ENCODE measurements around the gene ZNF565.
"Not testable (repeated sequence)": the region's sequence is repeated elsewhere in the genome, so short reads cannot be mapped to it uniquely, and the experiment has no call there.

Gene ZNF565

DNA sequence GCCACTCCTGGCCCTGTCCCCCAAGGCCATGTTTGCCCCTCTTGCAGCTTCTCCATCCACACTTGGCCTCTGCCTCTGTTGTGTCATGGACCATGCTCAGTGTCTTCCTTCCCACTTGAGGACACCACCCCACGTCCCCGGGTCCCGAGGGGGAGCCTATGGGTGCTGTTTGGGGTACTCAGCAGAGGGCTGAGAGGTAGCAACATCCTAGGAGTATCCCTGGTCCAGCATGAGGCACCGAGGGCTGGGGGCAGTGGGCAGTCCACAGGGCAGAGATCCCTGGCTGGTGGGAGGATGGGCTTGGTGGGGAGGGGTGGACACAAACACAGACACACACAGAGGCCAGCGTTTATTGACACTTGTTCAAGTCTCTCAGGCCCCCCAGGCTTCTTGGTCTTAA lies 63.9 kb downstream of the ZNF565 start:
- DNase-seq (ENCODE audit: low spot score) = no peak

DNA sequence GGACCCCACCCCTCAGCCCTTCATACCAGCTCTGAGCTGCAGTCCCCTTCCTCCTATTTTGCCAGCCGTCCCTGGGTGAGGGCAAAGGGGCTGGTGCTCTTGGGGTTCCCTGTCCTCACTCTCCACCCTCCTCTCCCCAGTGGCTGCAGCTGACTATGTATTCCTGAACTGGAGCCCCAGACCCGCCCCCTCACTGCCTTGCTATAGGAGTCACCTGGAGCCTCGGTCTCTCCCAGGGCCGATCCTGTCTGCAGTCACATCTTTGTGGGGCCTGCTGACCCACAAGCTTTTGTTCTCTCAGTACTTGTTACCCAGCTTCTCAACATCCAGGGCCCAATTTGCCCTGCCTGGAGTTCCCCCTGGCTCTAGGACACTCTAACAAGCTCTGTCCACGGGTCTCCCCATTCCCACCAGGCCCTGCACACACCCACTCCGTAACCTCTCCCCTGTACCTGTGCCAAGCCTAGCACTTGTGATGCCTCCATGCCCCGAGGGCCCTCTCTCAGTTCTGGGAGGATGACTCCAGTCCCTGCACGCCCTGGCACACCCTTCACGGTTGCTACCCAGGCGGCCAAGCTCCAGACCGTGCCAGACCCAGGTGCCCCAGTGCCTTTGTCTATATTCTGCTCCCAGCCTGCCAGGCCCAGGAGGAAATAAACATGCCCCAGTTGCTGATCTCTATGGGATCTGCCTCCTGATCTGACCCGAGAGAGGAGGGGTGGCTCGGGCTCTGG lies 64.6 kb downstream of the ZNF565 start:
- DNase-seq (ENCODE audit: low spot score) = no peak

DNA sequence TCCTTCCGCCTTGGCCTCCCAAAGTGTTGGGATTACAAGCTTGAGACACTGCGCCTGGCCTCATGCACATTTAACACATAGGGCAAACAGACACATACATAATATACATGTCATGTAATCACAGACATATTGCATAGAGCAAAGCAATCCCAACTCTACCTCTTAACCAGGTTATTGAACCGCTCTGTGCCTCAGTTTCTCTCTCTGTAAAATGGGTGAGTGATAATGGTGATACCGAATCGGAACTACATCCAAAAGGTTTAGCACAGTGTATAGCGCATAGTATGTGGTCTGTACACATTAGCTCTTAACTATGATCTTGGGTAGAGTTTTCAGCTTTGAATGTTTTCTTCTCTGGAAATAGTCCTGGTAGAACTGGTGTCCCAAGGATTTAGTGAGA lies 69.8 kb downstream of the ZNF565 start:
- DNase-seq (ENCODE audit: low spot score) = no peak

DNA sequence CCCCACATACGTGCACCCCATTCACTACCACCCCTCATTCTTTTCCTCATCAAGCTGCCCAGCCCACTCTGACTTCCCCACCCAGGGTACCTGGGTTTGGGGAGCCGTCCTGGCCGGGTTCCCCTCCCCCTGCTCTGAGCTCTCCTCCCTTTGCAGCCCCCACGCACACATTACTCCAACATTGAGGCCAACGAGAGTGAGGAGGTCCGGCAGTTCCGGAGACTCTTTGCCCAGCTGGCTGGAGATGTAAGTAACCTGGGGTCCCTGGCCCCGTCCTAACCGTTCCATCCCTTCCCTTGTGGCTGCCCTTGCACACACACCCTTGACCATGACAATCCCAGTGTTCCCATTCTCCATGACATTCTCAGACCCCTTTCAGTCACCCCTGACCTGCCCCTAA lies 72.0 kb downstream of the ZNF565 start:
- DNase-seq (ENCODE audit: low spot score) = no peak

DNA sequence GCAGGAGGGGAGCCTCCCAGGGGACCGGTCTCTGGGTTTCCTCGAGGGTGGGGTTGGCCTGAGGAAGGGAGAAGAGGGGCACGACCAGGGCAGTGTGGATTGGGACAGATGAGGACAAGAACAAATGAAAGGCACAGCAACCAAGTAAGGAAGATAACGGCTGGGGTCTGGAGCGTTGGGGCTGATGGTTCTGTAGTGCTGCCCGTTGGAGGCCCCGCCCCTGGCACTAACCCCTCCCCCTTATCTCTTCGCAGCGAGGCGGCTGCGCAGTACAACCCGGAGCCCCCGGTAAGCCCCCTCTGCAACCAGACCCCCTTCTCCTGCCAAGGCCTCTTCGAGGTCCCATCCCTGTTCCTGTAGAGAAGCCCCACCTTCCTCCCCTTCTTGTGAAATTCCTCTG lies 72.4 kb downstream of the ZNF565 start:
- DNase-seq (ENCODE audit: low spot score) = no peak

DNA sequence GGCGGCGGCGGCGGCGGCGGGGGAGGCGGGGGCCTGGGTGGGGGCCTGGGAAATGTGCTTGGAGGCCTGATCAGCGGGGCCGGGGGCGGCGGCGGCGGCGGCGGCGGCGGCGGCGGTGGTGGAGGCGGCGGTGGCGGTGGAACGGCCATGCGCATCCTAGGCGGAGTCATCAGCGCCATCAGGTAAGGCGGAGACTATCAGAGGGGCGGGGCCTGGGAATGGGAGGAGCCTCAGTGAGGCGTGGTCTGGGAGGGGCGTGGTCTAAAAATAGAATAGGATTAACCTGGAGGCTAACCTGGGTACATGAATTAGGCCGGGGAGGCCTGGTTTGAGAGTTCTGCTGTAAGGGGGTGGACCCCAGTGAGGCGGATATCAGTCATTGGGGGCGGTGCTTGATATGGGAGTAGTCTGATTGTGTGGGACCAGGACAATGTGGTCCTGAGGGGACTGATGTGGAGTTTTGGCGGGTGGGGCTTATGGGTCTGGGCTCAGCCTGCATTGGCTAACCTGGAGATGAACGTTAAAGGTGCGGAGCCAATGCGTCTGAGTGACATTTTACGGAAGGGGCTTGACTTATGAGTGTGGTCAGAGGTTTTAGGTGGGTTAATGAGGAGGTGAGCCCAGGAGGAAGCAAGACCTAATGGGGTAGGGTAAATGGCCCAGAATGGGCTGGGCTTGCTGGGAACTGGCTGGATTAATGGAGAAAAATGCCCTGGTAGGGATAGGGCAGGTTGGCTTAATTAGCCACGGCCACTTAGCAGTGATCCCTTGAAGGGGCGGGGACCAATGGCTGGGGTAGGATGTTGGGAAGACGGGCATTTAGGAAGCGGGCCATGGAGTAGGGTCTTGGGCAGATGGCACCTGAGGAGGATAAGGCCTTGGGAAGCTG lies 73.2 kb downstream of the ZNF565 start:
- peak; percentile 91 for DNase-seq (ENCODE audit: low spot score)

DNA sequence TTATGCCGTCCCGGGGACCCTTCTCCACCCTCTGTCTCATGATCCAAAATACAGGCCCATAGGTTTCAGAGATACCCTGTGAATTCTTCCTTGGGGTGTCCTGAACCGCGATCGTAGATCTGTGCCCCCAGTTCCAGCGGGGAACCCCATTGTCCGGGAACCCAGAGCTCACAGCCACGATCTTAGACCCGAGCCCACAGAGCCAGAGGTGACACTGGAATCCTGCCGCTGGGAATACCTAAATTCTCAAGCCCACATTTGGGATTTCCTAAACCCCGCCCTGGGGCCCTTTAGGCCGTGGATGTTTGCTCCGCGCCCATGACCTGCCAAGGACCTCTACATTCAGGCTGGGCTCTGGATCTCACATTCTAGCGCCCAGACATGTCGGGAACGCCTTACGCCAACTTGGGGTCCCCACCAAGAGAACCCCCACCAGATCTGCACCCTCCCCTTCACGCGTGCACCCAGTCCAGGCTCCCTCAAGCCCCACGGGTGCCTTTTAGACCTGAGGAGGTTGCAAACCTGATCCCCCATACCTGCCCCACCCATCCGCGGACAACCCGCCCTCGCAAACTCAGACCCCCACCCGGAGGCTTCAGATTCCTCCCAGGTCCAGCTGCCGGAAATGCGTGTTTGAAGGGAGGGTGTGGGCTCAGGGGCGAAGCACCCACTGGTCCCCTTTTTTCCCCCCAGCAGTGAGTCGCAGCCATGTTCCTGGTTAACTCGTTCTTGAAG lies 74.0 kb downstream of the ZNF565 start:
- DNase-seq (ENCODE audit: low spot score) = peak; percentile 86

DNA sequence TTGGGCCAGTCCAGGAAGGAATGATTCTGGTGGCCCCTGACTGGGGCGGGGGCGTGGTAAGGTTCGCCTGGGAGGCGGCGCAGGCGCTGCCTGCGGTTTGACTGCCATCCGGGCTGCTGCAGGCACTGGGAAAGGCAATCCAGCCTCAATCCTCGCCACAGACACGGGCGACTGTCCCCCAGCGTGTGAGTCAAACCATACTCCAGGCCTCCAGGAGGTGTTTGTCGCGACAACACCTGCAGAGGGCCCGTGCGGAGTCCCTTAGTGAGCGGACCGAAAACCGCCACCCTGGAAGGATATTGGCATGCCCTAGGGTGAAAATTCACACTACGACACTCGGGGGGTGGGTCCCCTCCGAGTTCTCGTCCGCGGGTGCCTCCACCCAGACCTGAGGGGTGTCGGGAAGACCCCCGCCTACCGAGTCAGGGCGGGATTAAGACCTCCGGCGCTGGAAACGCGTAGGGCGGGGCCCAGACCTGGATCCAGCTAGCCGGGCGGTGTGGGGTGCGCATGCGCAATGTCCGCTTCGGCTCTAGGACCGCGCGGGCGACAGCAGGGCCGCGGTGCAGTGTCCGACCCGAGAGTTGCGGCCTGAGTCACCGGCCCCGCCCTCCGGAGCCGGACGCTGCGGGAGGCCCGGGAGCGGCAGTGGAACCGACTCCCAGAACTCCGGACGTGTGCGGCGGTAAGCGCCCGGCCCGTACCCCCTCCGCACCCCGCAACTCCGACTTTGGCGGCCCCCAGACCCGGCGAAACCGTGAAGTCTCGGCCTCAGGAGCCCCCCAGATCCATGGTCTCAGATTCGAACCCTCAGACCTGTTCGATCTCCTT lies 74.8 kb downstream of the ZNF565 start, which contains the start of gene CAPNS1:
CAPNS1 (plus strand) TSS at position 594 of the 831 bp plus-strand sequence. CDS start 946 bp downstream, outside the sequence.
- peak; percentile 92 for DNase-seq (ENCODE audit: low spot score)

DNA sequence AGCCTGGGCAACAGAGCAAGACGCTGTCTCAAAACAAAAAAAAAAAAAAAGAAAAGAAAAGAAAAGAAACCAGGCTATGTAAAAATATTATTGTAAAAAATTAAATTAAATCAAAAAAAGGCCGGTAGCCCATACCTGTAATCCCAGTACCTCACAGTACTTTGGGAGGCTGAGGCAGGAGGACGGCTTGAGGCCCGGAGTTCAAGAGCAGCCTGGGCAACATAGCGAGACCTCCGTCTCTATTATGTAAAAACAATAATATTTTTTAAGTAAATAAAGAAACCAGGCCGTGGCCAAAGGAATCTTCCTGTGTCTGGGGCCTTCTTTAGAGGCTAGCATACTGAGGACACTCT lies 75.4 kb downstream of the ZNF565 start:
- DNase-seq (ENCODE audit: low spot score) = no peak

DNA sequence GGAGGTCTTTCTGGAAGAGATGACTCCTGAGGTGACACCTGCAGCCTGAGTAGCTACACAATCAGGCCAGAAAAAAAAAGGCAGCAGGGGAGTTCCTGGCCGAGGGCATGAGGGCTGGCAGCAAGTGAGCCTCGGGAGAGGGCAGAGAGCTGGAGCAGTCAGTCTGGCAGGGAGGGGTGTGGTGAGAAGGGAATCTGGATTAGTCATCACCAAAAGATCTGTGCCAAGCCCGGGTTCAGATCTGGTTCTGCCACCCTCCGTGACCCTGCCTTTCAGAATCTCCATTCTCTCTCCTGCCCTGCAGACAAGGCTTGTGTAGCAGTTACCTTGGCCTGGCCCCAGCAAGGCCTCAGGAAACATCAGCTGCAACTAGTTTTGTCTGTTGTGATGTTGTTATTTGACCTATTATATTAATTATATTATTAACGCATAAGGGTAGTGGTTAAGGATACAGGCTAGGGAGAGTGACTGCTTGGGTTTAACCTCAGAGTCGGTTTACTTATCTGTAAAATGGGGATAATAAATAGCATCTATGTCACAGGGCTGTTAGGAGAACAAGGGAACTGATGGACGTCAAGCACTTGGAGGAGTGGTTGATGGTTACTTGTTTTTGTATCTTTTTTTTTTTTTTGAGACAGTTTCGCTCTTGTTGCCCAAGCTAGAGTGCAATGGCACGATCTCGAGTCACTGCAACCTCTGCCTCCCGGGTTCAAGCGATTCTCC lies 77.3 kb downstream of the ZNF565 start:
- no peak for DNase-seq (ENCODE audit: low spot score)

DNA sequence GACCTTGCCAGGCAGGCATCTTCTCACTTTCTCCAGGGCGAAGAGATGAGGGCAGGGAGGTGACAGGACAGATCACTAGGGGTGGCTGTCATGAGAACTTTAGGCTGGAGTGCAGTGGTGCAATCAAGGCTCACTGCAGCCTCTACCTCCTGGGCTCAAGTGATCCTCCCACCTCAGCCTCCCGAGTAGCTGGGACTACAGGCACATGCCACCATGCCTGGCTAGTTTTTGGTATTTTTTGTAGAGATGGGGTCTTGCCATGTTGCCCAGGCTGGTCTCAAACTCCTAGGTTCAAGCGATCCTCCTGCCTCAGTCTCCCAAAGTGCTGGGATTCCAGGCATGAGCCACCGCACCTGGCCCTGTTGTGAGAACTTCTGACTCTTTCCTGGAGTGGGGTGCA lies 79.6 kb downstream of the ZNF565 start:
- DNase-seq (ENCODE audit: low spot score) = not testable (repeated sequence)
